PC-3 (cell line): Measurements from ENCODE around the gene PRB2. TPM values are rescaled to one million over a fixed set of nuclear protein-coding genes. Genes with fewer than 3 reads are reported as not detected.
"Not testable (repeated sequence)": the region's sequence is repeated elsewhere in the genome, so short reads cannot be mapped to it uniquely, and the experiment has no call there.

Experiments used
- ATAC-seq: fragments of 200-7000 bp; cut with Tn5 transposase; 2 replicates; pipeline ENCODE4 v1.9.1; 2020; ENCODE audit warnings: mild to moderate bottlenecking, moderate library complexity
- Bru-seq: library from RNA; stranded (reverse); fragments of 400-500 nt; gene quantifications from one replicate; lab custom pipeline; 2021; lab: Mats Ljungman, UMichigan
- BruChase-seq, 2 experiments: library from RNA; stranded (reverse); fragments of 400-500 nt; gene quantifications; one replicate each; lab custom pipeline; 2021; lab: Mats Ljungman, UMichigan
- BruUV-seq: library from RNA; stranded (reverse); fragments of 400-500 nt; replicated peaks from 2 replicates; lab custom pipeline; 2021; lab: Mats Ljungman, UMichigan
- CTCF ChIA-PET: fragments of 300-600 bp; sonication (Branson Sonifier 250); formaldehyde crosslinking; loops from one replicate; lab custom pipeline; 2022; ENCODE audit warnings: antibody characterized with exemption; lab: Charles Lee
- POLR2A ChIA-PET: fragments of 300-600 bp; sonication (Branson Sonifier 250); formaldehyde crosslinking; loops from one replicate; lab custom pipeline; 2022; ENCODE audit warnings: antibody characterized with exemption; ENCODE audit not compliant: unreplicated experiment; lab: Charles Lee
- DNase-seq: peaks from one replicate; pipeline ENCODE4 v3.0.0-alpha.2; 2015
- H2AFZ ChIP-seq: fragments of 300-600 bp; sonication (generic); 2 replicates; pipeline ENCODE4 v1.6.0; 2016; ENCODE audit warnings: antibody characterized with exemption, low read length
- H3F3A ChIP-seq: fragments of 300-600 bp; sonication (generic); one replicate; pipeline ENCODE4 v1.6.0; 2017; ENCODE audit warnings: antibody characterized with exemption, low read length, control low read depth, mild to moderate bottlenecking; ENCODE audit not compliant: unreplicated experiment
- H3K27ac ChIP-seq: fragments of 300-600 bp; sonication (generic); 2 replicates; pipeline ENCODE4 v1.5.1; 2016; ENCODE audit warnings: mild to moderate bottlenecking, low read length
- H3K27me3 ChIP-seq: fragments of 300-600 bp; sonication (generic); 2 replicates; pipeline ENCODE4 v1.6.1; 2016; ENCODE audit warnings: low read length, mixed read lengths
- H3K36me3 ChIP-seq: fragments of 300-600 bp; sonication (generic); 2 replicates; pipeline ENCODE4 v1.6.1; 2016; ENCODE audit warnings: low read depth, mixed run types, low read length, mixed read lengths
- H3K4me1 ChIP-seq: fragments of 300-600 bp; sonication (generic); 2 replicates; pipeline ENCODE4 v1.5.1; 2016; ENCODE audit warnings: low read length; ENCODE audit not compliant: insufficient read depth
- H3K4me2 ChIP-seq: fragments of 300-600 bp; sonication (generic); 2 replicates; pipeline ENCODE4 v1.6.0; 2016; ENCODE audit warnings: low read length
- H3K4me3 ChIP-seq: fragments of 300-600 bp; sonication (generic); 2 replicates; pipeline ENCODE4 v1.5.1; 2016; ENCODE audit warnings: mild to moderate bottlenecking, low read length, mixed read lengths
- H3K79me2 ChIP-seq: fragments of 300-600 bp; sonication (generic); 2 replicates; pipeline ENCODE4 v1.6.1; 2017; ENCODE audit warnings: low read length, mixed read lengths
- H3K9ac ChIP-seq: fragments of 300-600 bp; sonication (generic); 2 replicates; pipeline ENCODE4 v1.6.0; 2016; ENCODE audit warnings: mild to moderate bottlenecking, low read length
- H3K9me2 ChIP-seq: fragments of 300-600 bp; sonication (generic); replicated peaks from 2 replicates; pipeline ENCODE4 v1.6.1; 2016; ENCODE audit warnings: mixed run types, low read length, mixed read lengths
- H3K9me3 ChIP-seq: fragments of 300-600 bp; sonication (generic); 2 replicates; pipeline ENCODE4 v1.6.1; 2016; ENCODE audit warnings: low read length, mixed read lengths
- H4K20me1 ChIP-seq: fragments of 300-600 bp; sonication (generic); 2 replicates; pipeline ENCODE4 v1.6.1; 2016; ENCODE audit warnings: low read length, mixed read lengths
- EZH2 ChIP-seq: fragments of 300-600 bp; sonication (generic); IDR thresholded peaks from one replicate; pipeline ENCODE4 v1.6.1; 2017; ENCODE audit warnings: antibody characterized with exemption, mild to moderate bottlenecking, low read length; ENCODE audit not compliant: unreplicated experiment
- EZH2phosphoT487 ChIP-seq: fragments of 300-600 bp; sonication (generic); IDR thresholded peaks from 2 replicates; pipeline ENCODE4 v1.6.1; 2018; ENCODE audit warnings: mild to moderate bottlenecking, antibody characterized with exemption, low read length, borderline replicate concordance
- intact Hi-C: fragments of 100-400 bp; cut with micrococcal nuclease; formaldehyde crosslinking; loops from 2 replicates; pipeline ENCODE4 v1.9.0; 2023
- long read RNA-seq: library from polyadenylated mRNA; unstranded; transcript quantifications from one replicate; pipeline ENCODE4 v2.0.0, GENCODE V29; 2021; ENCODE audit not compliant: unreplicated experiment
- total RNA-seq: library from RNA; depleted of rRNA; stranded (reverse); fragments of >200 nt; gene quantifications from 2 replicates; pipeline ENCODE4 v1.2.3, GENCODE V29; 2014; rRNA removed
- TF ChIP-seq, protein P1 (sequence below): fragments of 300-600 bp; sonication (generic); conservative IDR thresholded peaks from 2 replicates; pipeline ENCODE4 v1.5.1; 2017; ENCODE audit warnings: antibody characterized with exemption, low read depth, mild to moderate bottlenecking, low read length

PRB2 gene
- total RNA-seq (not detected in 2 replicates), Bru-seq, nascent RNA (not detected), BruChase-seq, experiment 1, labeled RNA remaining after a 6-hour chase (not detected), BruChase-seq, experiment 2, labeled RNA remaining after a 2-hour chase (percentile 10 among the genes with signal in this experiment)
- long read RNA-seq, partial matches to known transcripts = 2 of 2 reads
- long read RNA-seq, other reads (novel, unspliced or antisense) = 0 of 2 reads

DNA sequence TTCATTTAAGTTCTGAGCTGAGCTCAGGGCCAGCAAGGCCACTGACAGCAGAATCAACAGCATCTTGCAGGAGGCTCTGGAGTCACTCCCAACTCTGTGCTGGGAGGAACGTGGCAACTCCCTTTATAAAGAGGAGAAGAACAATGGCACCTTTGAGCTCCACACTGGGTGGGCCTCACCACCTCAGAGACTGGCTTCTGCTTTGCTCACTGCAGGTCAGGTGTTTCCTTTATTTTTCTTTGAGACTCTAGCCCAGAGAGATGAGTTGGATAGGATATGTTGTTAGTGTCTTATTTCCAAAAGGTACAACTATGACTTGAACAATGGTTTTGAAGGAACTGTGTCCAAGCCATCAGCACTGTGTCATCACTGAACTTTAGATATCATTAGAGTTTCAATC, at the start of gene PRB2:
TSS of gene PRB2 (minus strand) at position 101 of the 400 bp plus-strand sequence. CDS start at position 63, 38 bp downstream.
- H3K9me2 ChIP-seq, H3K4me2 ChIP-seq, H4K20me1 ChIP-seq, H2AFZ ChIP-seq, H3K9me3 ChIP-seq, H3K27ac ChIP-seq, POLR2A ChIA-PET, ATAC-seq, H3K4me3 ChIP-seq, H3K9ac ChIP-seq, H3K36me3 ChIP-seq, DNase-seq, H3K4me1 ChIP-seq, CTCF ChIA-PET, H3K79me2 ChIP-seq, intact Hi-C loops, H3F3A ChIP-seq, BruUV-seq, H3K27me3 ChIP-seq: not testable (repeated sequence)

- no peak overlapping the region for H3K9ac ChIP-seq
- H3K27ac ChIP-seq = no peak overlapping the region
- H3K27me3 ChIP-seq = no peaks in the 10 kb centered on the region
- no peaks in the 10 kb centered on the region for H3F3A ChIP-seq
- ATAC-seq = no peak
- no peaks in the 10 kb centered on the region for H3K9me2 ChIP-seq
- H2AFZ ChIP-seq = no peak overlapping the region
- ChIA-PET CTCF (no interaction called here), POLR2A (no interaction called here)
- no peaks in the 10 kb centered on the region for H3K9me3 ChIP-seq
- no TSS peak for BruUV-seq
- H4K20me1 ChIP-seq = no peaks in the 10 kb centered on the region
- no peaks in the 10 kb centered on the region for H3K36me3 ChIP-seq
- no peak for DNase-seq
- H3K4me1 ChIP-seq = no peaks in the 10 kb centered on the region
- no peak overlapping the region for H3K4me3 ChIP-seq
- intact Hi-C loops = no loop called here
- TF ChIP-seq EZH2 (no peak), EZH2phosphoT487 (no peak)
- TF ChIP-seq, protein P1, sequence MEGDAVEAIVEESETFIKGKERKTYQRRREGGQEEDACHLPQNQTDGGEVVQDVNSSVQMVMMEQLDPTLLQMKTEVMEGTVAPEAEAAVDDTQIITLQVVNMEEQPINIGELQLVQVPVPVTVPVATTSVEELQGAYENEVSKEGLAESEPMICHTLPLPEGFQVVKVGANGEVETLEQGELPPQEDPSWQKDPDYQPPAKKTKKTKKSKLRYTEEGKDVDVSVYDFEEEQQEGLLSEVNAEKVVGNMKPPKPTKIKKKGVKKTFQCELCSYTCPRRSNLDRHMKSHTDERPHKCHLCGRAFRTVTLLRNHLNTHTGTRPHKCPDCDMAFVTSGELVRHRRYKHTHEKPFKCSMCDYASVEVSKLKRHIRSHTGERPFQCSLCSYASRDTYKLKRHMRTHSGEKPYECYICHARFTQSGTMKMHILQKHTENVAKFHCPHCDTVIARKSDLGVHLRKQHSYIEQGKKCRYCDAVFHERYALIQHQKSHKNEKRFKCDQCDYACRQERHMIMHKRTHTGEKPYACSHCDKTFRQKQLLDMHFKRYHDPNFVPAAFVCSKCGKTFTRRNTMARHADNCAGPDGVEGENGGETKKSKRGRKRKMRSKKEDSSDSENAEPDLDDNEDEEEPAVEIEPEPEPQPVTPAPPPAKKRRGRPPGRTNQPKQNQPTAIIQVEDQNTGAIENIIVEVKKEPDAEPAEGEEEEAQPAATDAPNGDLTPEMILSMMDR = no peak
- H3K4me2 ChIP-seq = no peak overlapping the region
- H3K79me2 ChIP-seq = no peaks in the 10 kb centered on the region
Observed at GRCh38 chr12:11437966-11438365, 42.6 kb upstream of the PRB2 start.

DNA sequence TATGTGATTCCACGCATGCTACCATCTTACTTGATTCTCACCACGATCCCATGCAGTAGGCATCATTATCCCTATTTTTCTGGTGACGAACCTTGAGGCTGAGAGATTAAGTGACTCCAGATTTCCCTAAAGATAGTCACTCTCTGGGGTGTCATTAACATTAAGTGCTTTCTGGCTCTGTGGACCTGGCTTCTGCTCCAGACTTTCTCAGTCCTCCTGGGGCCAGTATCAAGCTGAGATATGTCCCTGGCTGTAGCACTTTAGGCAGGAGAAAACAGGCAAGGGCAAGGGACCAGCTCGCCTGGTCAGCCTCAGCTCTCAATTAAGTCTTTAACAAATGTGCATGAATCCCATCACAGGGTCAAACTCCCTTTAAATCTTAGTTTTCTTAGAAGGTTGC, 38.3 kb upstream of the PRB2 start:
- TF ChIP-seq EZH2 = no peak
- no peak for TF ChIP-seq EZH2phosphoT487
- TF ChIP-seq, protein P1 = no peak
- Histone ChIP-seq H3K36me3 (no peaks in the 10 kb centered on the region), H3K4me1 (no peaks in the 10 kb centered on the region), H3K9ac (no peak overlapping the region), H4K20me1 (no peaks in the 10 kb centered on the region), H3K4me2 (no peak overlapping the region), H3F3A (no peaks in the 10 kb centered on the region), H3K9me2 (no peaks in the 10 kb centered on the region), H2AFZ (no peak overlapping the region), H3K27me3 (no peaks in the 10 kb centered on the region), H3K27ac (no peak overlapping the region), H3K9me3 (no peaks in the 10 kb centered on the region), H3K79me2 (no peaks in the 10 kb centered on the region), H3K4me3 (no peak overlapping the region)
- ATAC-seq (no peak), DNase-seq (no peak)
- intact Hi-C loops = no loop called here
- CTCF ChIA-PET = no interaction called here
- POLR2A ChIA-PET = no interaction called here
- no TSS peak for BruUV-seq
